GM18508 (cell line): ENCODE results near the gene VARS1.
"Not testable (repeated sequence)": the region's sequence is repeated elsewhere in the genome, so short reads cannot be mapped to it uniquely, and the experiment has no call there.

ENCODE experiments used
- ATAC-seq: cut with Tn5 transposase; IDR thresholded peaks from one replicate; pipeline ENCODE4 v1.9.1; 2021; ENCODE audit warnings: moderate number of reproducible peaks; ENCODE audit not compliant: insufficient read depth, unreplicated experiment

Gene VARS1

GRCh38 chr6:31795616-31796298, at the start of gene VARS1:
VARS1 (minus strand) TSS chr6:31795752; CDS start chr6:31795217, 535 bp downstream.
- ATAC-seq = peak; percentile 33

- ATAC-seq = no peak
Measured at GRCh38 chr6:31844507-31844906, 49.0 kb upstream of the VARS1 start.

- ATAC-seq = no peak
Measured at GRCh38 chr6:31842053-31842452, 46.5 kb upstream of the VARS1 start.

DNA sequence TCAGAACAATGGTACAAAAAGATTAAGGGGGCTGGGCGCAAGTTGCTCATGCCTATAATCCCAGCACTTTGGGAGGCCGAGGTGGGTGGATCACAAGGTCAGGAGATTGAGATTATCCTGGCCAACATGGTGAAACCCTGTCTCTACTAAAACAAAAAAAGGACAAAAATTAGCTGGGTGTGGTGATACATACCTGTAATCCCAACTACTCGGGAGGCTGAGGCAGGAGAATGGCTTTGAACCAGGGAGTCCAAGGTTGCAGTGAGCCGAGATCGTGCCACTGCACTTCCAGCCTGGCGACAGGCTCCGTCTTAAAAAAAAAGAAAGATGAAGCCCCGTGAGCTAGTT, 44.2 kb upstream of the VARS1 start:
- not testable (repeated sequence) for ATAC-seq

- no peak for ATAC-seq
Measured at GRCh38 chr6:31838968-31839367, 43.4 kb upstream of the VARS1 start.

DNA sequence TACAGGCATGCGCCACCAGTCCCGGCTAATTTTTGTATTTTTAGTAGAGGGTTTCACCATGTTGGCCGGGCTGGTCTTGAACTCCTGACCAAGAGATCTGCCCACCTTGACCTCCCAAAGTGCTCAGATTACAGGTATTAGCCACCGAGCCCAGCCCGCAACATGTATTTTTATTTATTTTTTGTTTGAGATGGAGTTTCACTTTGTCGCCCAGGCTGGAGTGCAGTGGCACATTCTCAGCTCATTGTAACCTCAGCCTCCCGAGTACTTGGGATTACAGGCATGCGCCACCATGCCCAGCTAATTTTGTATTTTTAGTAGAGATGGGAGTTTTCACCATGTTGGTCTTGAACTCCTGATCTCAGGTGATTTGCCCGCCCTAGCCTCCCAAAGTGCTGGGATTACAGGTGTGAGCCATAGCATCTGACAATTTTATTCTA, 42.6 kb upstream of the VARS1 start:
- ATAC-seq = not testable (repeated sequence)

DNA sequence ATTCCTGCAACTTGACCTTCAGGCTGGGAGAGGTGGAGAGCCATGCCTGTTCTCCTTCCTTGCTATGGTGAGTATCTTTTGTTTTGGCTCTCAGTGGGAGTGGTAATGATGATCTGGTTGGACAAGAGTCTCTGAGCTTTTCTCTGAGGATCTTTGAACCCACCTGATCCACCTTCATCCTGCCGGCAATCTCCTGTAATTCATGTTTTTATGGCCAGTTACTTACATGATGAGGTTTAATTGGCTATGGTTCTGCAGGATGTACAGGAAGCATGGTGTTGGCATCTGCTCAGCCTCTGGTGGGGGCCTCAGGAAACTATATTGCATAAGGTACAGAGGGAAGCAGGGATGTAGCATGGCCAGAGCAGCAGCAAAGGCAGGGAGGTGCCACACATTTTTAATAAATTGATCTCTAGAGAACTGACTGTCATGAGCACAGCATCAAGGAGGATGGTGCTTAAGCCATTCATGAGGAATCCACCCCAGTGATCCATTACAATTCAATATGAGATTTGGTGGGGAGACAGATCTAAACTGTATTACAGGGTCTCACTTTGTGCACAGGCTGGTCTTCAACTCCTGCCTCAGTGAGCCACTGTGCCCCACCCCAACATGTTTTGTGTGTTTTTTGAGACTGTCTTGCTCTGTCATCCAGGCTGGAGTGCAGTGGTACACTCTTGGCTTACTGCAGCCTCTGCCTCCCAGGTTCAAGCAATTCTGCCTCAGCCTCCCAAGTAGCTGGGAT, 42.0 kb upstream of the VARS1 start:
- ATAC-seq = no peak

DNA sequence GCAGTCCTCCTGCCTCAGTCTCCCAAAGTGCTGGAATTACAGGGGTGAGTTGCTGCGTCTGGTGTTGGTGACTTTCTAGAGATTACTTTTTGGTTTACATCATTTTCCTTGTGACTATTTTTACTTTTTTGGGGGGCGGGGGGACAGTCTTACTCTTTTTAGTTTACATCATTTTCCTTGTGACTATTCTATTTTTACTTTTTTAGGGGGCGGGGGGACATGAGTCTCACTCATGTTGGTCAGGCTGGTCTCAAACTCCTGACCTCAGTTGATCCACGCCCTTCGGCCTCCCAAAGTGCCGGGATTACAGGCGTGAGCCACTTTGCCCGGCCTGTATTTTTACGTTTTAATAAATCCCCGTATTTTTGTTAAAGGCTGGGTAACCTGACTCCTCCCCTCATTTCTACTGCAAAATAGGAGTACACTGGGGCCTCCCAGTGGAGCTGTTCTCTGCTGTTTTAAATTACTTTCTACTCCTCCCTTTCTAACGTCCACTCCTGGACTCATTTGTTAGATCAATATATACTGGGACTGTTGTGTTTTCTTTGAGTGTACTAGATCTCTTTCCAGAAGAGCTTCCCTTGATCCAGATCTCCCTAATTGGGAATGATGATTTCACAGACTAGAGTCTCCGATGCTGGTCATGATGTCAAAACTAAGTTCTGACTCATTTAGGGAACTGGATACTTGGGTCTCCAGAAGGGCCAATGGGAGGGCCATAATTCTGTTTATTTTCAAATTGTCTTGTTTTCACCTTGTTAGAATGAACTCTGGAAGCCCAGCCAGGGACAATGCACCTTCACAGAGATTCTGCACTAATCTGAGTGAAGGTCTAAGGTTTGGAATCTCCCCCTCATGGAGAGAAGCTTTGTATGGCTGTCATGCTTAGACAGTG, 41.2 kb upstream of the VARS1 start:
- no peak for ATAC-seq

GRCh38 chr6:31836047-31836473, 40.5 kb upstream of the VARS1 start:
- no peak for ATAC-seq

DNA sequence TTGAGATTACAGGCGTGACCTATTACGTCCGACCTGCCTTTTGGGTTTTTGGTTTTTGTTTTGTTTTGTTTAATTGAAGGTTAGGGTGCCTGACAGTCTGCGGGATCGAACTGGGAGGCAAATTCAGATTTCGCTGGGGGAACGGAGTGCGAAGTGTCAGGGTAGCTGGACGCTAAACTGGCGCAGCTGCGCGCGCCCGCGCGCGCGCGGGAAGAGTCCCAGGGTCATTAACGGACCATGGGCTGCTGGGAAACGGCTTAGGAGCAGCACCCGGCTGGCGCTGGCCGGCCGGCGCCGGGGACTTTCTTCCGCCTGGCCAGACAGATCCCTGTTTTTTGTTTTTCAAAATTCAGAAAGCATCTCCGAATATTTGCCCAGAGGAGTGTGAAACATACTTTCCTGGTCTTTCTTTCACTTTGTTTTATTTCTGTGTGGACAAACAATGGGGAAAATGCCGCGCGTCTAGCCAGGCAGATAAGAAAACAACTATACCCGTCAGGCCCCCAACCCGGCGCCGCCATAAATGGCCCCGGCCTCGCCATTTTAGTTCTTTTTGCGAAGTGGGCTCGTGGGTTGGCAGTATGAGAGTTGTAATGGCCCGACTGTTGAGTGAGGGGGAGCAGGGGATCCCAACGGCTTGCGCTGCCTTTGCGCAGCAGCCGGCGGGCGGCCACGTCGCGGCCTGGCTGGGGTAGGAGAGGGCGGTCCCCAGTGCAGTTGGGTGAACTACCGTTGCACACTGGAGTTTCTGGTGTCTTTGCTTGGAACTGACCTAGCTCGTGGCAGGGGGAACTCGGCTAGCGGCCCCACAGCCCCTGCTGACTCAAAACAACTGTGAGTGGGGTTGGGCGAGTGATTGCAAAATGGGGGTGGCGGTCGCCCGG, 39.1 kb upstream of the VARS1 start:
- ATAC-seq = no peak

DNA sequence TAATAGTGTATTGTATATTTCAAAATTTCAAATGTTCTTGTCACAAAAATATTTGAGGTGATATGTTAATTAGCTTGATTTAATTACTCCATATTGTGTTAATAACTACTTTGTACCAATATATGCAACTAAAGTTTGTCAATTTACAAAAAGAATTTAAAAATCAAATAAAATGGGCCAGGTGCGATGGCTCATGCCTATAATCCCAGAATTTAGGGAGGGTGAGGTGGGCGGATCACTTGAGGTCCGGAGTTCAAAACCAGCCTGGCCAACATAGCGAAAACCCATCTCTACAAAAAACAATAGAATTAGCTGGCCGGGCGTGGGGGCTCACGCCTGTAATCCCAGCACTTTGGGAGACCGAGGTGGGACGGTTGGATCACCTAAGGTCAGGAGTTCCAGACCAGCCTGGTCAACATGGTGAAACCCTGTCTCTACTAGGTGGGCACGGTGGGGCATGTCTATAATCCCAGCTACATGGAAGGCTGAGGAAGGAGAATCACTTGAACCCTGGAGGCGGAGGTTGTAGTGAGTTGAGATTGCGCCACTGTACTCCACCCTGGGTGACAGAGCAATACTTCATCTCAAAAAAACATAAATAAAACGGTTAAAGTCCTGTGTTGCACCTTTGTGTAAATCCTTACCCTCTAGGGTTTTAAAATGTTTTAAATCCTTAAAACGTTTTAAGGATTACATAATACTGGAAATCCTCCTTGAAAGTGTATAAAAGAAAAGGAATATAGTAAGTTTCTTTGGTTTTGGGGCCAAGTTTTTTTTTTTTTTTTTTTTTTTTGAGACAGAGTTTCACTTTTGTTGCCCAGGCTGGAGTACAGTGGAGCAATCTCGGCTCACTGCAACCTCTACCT, 36.0 kb upstream of the VARS1 start:
- no peak for ATAC-seq

- no peak for ATAC-seq
Measured at GRCh38 chr6:31830886-31831335, 35.4 kb upstream of the VARS1 start.

GRCh38 chr6:31829633-31830283, 34.2 kb upstream of the VARS1 start:
- ATAC-seq = no peak

DNA sequence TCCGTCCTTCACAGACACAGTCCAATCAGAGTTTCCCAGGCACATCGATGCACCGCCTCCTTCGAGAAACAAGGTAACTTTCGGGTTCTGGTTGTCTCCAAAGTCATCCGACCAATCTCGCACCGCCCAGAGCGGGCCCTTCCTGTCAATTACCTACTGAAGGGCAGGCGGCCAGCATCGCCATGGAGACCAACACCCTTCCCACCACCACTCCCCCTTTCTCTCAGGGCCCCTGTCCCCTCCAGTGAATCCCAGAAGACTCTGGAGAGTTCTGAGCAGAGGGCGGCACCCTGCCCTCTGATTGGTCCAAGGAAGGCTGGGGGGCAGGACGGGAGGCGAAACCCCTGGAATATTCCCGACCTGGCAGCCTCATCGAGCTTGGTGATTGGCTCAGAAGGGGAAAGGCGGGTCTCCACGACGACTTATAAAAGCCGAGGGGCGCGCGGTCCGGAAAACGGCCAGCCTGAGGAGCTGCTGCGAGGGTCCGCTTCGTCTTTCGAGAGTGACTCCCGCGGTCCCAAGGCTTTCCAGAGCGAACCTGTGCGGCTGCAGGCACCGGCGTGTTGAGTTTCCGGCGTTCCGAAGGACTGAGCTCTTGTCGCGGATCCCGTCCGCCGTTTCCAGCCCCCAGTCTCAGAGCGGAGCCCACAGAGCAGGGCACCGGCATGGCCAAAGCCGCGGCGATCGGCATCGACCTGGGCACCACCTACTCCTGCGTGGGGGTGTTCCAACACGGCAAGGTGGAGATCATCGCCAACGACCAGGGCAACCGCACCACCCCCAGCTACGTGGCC, 31.9 kb upstream of the VARS1 start, which contains the start of gene HSPA1B:
HSPA1B (plus strand) TSS at position 453 of the 794 bp plus-strand sequence; CDS start at position 666, 213 bp downstream.
- peak; percentile 52 for ATAC-seq

- ATAC-seq = no peak
Measured at GRCh38 chr6:31826793-31827285, 31.3 kb upstream of the VARS1 start.

GRCh38 chr6:31825553-31825952, 30.0 kb upstream of the VARS1 start:
- no peak for ATAC-seq

- not testable (repeated sequence) for ATAC-seq
Measured at GRCh38 chr6:31823592-31824196, 28.1 kb upstream of the VARS1 start.
